GM12878 (cell line): Measurements from ENCODE around the gene TAF3. TPM values are rescaled to one million over a fixed set of nuclear protein-coding genes. Genes with fewer than 3 reads are reported as not detected.

Experiments used
- ATAC-seq: fragments of 200-7000 bp; cut with Tn5 transposase; 3 replicates; pipeline ENCODE4 v1.9.1; 2020; ENCODE audit warnings: mild to moderate bottlenecking, moderate library complexity
- BruUV-seq: library from RNA; stranded (reverse); fragments of 400-500 nt; replicated peaks from 2 replicates; lab custom pipeline; 2021; lab: Mats Ljungman, UMichigan
- CTCF ChIA-PET: fragments of 300-600 bp; sonication (Branson Sonifier 250); formaldehyde crosslinking; extraction: SDS; loops from one replicate; lab custom pipeline; 2021; ENCODE audit warnings: inconsistent platforms; lab: Yijun Ruan, JAX
- POLR2A ChIA-PET: fragments of 350-600 bp; formaldehyde crosslinking; extraction: SDS; loops from one replicate; lab custom pipeline; 2021; ENCODE audit warnings: inconsistent platforms; lab: Charles Lee
- RAD21 ChIA-PET: fragments of 300-600 bp; sonication (Branson Sonifier 250); formaldehyde crosslinking; loops from one replicate; lab custom pipeline; 2023; ENCODE audit warnings: antibody characterized with exemption; ENCODE audit not compliant: unreplicated experiment; lab: Charles Lee
- SMC1A ChIA-PET: fragments of 300-600 bp; sonication (Branson Sonifier 250); formaldehyde crosslinking; loops from one replicate; lab custom pipeline; 2023; ENCODE audit not compliant: unreplicated experiment, uncharacterized antibody; lab: Charles Lee
- DNase-seq: peaks from one replicate; pipeline ENCODE4 v3.0.0-alpha.2; 2011; ENCODE audit warnings: low read depth, low spot score
- FAIRE-seq: peaks from 3 replicates; lab custom pipeline; 2011; peaks lifted over from hg19 to GRCh38; lab: Jason Lieb, UNC
- H2AFZ ChIP-seq: 2 replicates; pipeline ENCODE4 v1.6.0; 2011; ENCODE audit warnings: low read depth, low read length, control low read depth; ENCODE audit not compliant: control insufficient read depth
- H3K27ac ChIP-seq: 2 replicates; pipeline ENCODE4 v1.5.1; 2011; ENCODE audit warnings: control low read depth; ENCODE audit not compliant: control insufficient read depth, insufficient read depth
- H3K27me3 ChIP-seq, 2 experiments: replicated peaks in 1 of 2; 2 replicates each; pipeline versions ENCODE4 v1.6.0 to v1.6.1; 2011; ENCODE audit warnings: low read length in 1 of 2; ENCODE audit not compliant: control insufficient read depth in 2 of 2, insufficient read depth in 2 of 2
- H3K36me3 ChIP-seq, 2 experiments: 2 replicates each; pipeline ENCODE4 v1.5.1; 2011; ENCODE audit warnings: low read length in 1 of 2; ENCODE audit not compliant: control insufficient read depth in 2 of 2, insufficient read depth in 2 of 2
- H3K4me1 ChIP-seq: 2 replicates; pipeline ENCODE4 v1.6.1; 2011; ENCODE audit warnings: mild to moderate bottlenecking, low read length, moderate library complexity, mixed read lengths; ENCODE audit not compliant: control insufficient read depth, insufficient read depth
- H3K4me2 ChIP-seq: 2 replicates; pipeline ENCODE4 v1.6.0; 2011; ENCODE audit warnings: control low read depth; ENCODE audit not compliant: control insufficient read depth, insufficient read depth
- H3K4me3 ChIP-seq: fragments of 200-600 bp; sonication (generic); 2 replicates; pipeline ENCODE4 v1.5.1; 2016
- H3K79me2 ChIP-seq: 2 replicates; pipeline ENCODE4 v1.6.0; 2011; ENCODE audit warnings: low read length; ENCODE audit not compliant: control insufficient read depth, insufficient read depth
- H3K9ac ChIP-seq: 2 replicates; pipeline ENCODE4 v1.8.0; 2011; ENCODE audit warnings: low read length, control low read depth, mixed read lengths; ENCODE audit not compliant: control insufficient read depth, insufficient read depth
- H3K9me3 ChIP-seq: replicated peaks from 3 replicates; pipeline ENCODE4 v1.5.1; 2011; ENCODE audit warnings: mild to moderate bottlenecking, low read length; ENCODE audit not compliant: control insufficient read depth, insufficient read depth
- H4K20me1 ChIP-seq: 2 replicates; pipeline ENCODE4 v1.6.0; 2011; ENCODE audit not compliant: control insufficient read depth, insufficient read depth
- BHLHE40 ChIP-seq, 2 experiments: fragments of 450-650 bp in 1 of 2; IDR thresholded peaks; 2 replicates each; pipeline ENCODE4 v1.6.1; 2011 to 2017; ENCODE audit warnings: low read depth in 2 of 2, borderline replicate concordance in 1 of 2, improper control_type of control experiment in 1 of 2, low read length in 1 of 2, mild to moderate bottlenecking in 1 of 2
- CBX3 ChIP-seq: fragments of 200-600 bp; sonication (generic); IDR thresholded peaks from 2 replicates; pipeline ENCODE4 v1.6.1; 2016; ENCODE audit warnings: low read depth, borderline replicate concordance
- CBX5 ChIP-seq: sonication (generic); IDR thresholded peaks from 2 replicates; pipeline ENCODE4 v1.6.1; 2016; ENCODE audit warnings: low read depth, moderate library complexity, mild to moderate bottlenecking, inconsistent platforms
- CHD4 ChIP-seq: fragments of 200-600 bp; sonication (generic); IDR thresholded peaks from 2 replicates; pipeline ENCODE4 v1.6.1; 2016; ENCODE audit warnings: mild to moderate bottlenecking
- CTCF ChIP-seq, 3 experiments: IDR thresholded peaks in 2 of 3; conservative IDR thresholded peaks in 1 of 3; 2 replicates each; pipeline ENCODE4 v1.5.1; 2011; ENCODE audit warnings: low read depth in 3 of 3, low read length in 3 of 3, mild to moderate bottlenecking in 3 of 3, control low read depth in 2 of 3, moderate library complexity in 2 of 3, inconsistent platforms in 1 of 3, mixed read lengths in 1 of 3; ENCODE audit not compliant: control insufficient read depth in 2 of 3, insufficient read depth in 1 of 3; ENCODE audit errors: extremely low read depth in 1 of 3
- ESRRA ChIP-seq: IDR thresholded peaks from 2 replicates; pipeline ENCODE4 v1.6.1; 2012; ENCODE audit warnings: mild to moderate bottlenecking, low read length, improper control_type of control experiment
- KAT2A ChIP-seq: conservative IDR thresholded peaks from 2 replicates; pipeline ENCODE4 v1.6.1; 2011; ENCODE audit warnings: low read depth, low read length; ENCODE audit not compliant: control insufficient read depth
- MXI1 ChIP-seq: fragments of 150-350 bp; IDR thresholded peaks from 2 replicates; pipeline ENCODE4 v1.6.1; 2011; ENCODE audit warnings: low read depth, mild to moderate bottlenecking, inconsistent platforms, low read length, improper control_type of control experiment
- PBX3 ChIP-seq: IDR thresholded peaks from 2 replicates; pipeline ENCODE4 v1.6.1; 2011; ENCODE audit warnings: mild to moderate bottlenecking, low read depth, low read length, moderate library complexity; ENCODE audit not compliant: insufficient replicate concordance
- RAD51 ChIP-seq: fragments of 450-650 bp; IDR thresholded peaks from 2 replicates; pipeline ENCODE4 v1.6.1; 2016; ENCODE audit warnings: moderate library complexity, mild to moderate bottlenecking, inconsistent platforms
- RCOR1 ChIP-seq: conservative IDR thresholded peaks from 2 replicates; pipeline ENCODE4 v1.6.1; 2012; ENCODE audit warnings: low read depth, low read length, improper control_type of control experiment
- SP1 ChIP-seq: IDR thresholded peaks from one replicate; pipeline ENCODE4 v1.6.1; 2011; ENCODE audit warnings: low read depth, low read length
- ZZZ3 ChIP-seq: IDR thresholded peaks from 2 replicates; pipeline ENCODE4 v1.6.1; 2011; ENCODE audit warnings: low read depth; ENCODE audit not compliant: control insufficient read depth, insufficient read length
- WGBS: methylation state at CpG from one replicate; pipeline ENCODE4 v1.1.6; 2016; ENCODE audit warnings: low lambda C conversion rate; ENCODE audit not compliant: insufficient replicate concordance, insufficient coverage; ENCODE audit errors: missing lambda C conversion rate; 5-methylcytosine and 5-hydroxymethylcytosine counted together
- in situ Hi-C: fragments of 300-500 bp; cut with MboI; formaldehyde crosslinking; loops from 9 replicates; pipeline ENCODE4 v1.14.3; 2018; ENCODE audit warnings: mixed read lengths
- intact Hi-C: fragments of 100-400 bp; cut with micrococcal nuclease; formaldehyde crosslinking; loops from one replicate; pipeline ENCODE4 v1.14.2; 2022; ENCODE audit not compliant: unreplicated experiment
- polyA plus RNA-seq, 11 experiments: library from polyadenylated mRNA; depleted of rRNA in 4 of 11; unstranded in 6 of 11; stranded (reverse) in 5 of 11; fragments of >200 nt; fragmentation: Nextera tagmentation in 4 of 11; fragmentation: Illumina TruSeq in 1 of 11; extraction: Ambion mirVana in 4 of 11; extraction: Trizol in 1 of 11; gene quantifications; 1 replicate in 1 of 11; 2 replicates in 10 of 11; pipeline versions ENCODE4 v1.2.1 to v1.2.3, GENCODE V29; 2011 to 2016; ENCODE audit warnings: inconsistent platforms in 2 of 11, missing spikeins in 2 of 11, low read depth in 1 of 11
- total RNA-seq, 4 experiments: library from RNA; depleted of rRNA in 3 of 4; stranded (reverse); fragments of >200 nt in 3 of 4; fragmentation: Illumina TruSeq in 1 of 4; extraction: Trizol in 1 of 4; gene quantifications; 2 replicates each; pipeline versions ENCODE4 v1.2.1 to v1.2.3, GENCODE V29; 2013 to 2021
- TF ChIP-seq, protein P1 (sequence below): IDR thresholded peaks from 2 replicates; pipeline ENCODE4 v1.6.1; 2012; ENCODE audit warnings: mild to moderate bottlenecking, low read depth, low read length

Gene TAF3
- total and polyA plus RNA-seq, 10 of the 15 experiments (the other 5 are each of a cell fraction or from before 2014, with no cell fraction given): 2.0 to 10.1 (median 3.7) TPM

DNA sequence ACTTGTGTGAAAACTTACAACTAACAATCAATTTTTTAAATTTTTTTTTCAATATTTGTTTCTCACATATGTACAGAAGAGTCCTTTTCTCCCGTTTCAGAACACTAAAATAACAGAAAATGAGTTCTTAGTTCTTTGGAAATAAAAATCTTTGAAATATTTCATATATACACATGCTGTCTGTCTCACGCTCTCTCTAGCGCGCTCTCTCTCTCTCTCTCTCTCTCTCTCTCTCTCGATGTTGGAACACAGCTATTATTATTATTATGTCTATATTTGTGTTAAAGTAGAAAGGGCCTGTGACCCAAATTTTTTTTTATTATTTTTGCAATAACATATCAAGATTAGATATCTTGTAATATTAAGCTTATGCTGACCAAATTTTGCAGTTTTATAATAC is 139.3 kb downstream of the TAF3 start (continued):
- TF ChIP-seq PBX3 (no peak), ZZZ3 (no peak), RAD51 (no peak), CHD4 (no peak), ESRRA (no peak)
- TF ChIP-seq, protein P1, sequence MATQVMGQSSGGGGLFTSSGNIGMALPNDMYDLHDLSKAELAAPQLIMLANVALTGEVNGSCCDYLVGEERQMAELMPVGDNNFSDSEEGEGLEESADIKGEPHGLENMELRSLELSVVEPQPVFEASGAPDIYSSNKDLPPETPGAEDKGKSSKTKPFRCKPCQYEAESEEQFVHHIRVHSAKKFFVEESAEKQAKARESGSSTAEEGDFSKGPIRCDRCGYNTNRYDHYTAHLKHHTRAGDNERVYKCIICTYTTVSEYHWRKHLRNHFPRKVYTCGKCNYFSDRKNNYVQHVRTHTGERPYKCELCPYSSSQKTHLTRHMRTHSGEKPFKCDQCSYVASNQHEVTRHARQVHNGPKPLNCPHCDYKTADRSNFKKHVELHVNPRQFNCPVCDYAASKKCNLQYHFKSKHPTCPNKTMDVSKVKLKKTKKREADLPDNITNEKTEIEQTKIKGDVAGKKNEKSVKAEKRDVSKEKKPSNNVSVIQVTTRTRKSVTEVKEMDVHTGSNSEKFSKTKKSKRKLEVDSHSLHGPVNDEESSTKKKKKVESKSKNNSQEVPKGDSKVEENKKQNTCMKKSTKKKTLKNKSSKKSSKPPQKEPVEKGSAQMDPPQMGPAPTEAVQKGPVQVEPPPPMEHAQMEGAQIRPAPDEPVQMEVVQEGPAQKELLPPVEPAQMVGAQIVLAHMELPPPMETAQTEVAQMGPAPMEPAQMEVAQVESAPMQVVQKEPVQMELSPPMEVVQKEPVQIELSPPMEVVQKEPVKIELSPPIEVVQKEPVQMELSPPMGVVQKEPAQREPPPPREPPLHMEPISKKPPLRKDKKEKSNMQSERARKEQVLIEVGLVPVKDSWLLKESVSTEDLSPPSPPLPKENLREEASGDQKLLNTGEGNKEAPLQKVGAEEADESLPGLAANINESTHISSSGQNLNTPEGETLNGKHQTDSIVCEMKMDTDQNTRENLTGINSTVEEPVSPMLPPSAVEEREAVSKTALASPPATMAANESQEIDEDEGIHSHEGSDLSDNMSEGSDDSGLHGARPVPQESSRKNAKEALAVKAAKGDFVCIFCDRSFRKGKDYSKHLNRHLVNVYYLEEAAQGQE: no peak
- TF ChIP-seq, all 136 proteins: peak for 0

GRCh38 chr10:7958442-7958841 is 140.1 kb downstream of the TAF3 start:
- DNase-seq (no peak), ATAC-seq (no peak), FAIRE-seq (no peak)
- H3K4me3 ChIP-seq: no peak overlapping the region
- WGBS: 98% methylated on average over 5 of the region's 5 CpGs
- no peaks in the 10 kb centered on the region for H3K9me3 ChIP-seq
- TF ChIP-seq RCOR1 (no peak), BHLHE40 (IDR thresholded peaks at IDR 0.05; ENCODE audit: borderline replicate concordance in 1 of 2, low read depth in 2 of 2, low read length in 1 of 2) (no peak), CBX3 (no peak), CBX5 (no peak), MXI1 (no peak), KAT2A (no peak), SP1 (no peak), CTCF (IDR thresholded peaks at IDR 0.05 in 2 of 3, conservative IDR thresholded peaks at IDR 0.05 in 1 of 3; ENCODE audit: control insufficient read depth in 2 of 3, extremely low read depth in 1 of 3, insufficient read depth in 1 of 3, low read depth in 3 of 3, low read length in 3 of 3) (no peak)
- H3K79me2 ChIP-seq: no peaks in the 10 kb centered on the region; the same call in none of the 2 replicates
- ChIA-PET SMC1A (interaction anchor here (1.6 kb wide), 1 partner anchor 10 kb away, joined by 5 read pairs; no protein-coding TSS in a partner anchor), CTCF (no interaction called here), POLR2A (interaction anchor here (0.6 to 0.7 kb wide), 2 partner anchors 25 to 86 kb away, joined by 3 to 4 read pairs; no protein-coding TSS in a partner anchor), RAD21 (no interaction called here)
- H4K20me1 ChIP-seq: no peaks in the 10 kb centered on the region
- H2AFZ ChIP-seq: no peak overlapping the region
- BruUV-seq: no TSS peak
- peaks cover 6% of the 10 kb centered on the region; the same call in 1 of the 2 replicates for H3K4me1 ChIP-seq
- H3K36me3 ChIP-seq: no peaks in the 10 kb centered on the region
- no peak overlapping the region for H3K9ac ChIP-seq
- no peak overlapping the region for H3K27ac ChIP-seq
- intact Hi-C loops (no loop called here), in situ Hi-C loops (no loop called here)
- H3K4me2 ChIP-seq: no peak overlapping the region
- H3K27me3 ChIP-seq: no peaks in the 10 kb centered on the region
